ENCODE measurements around the gene MRPL21. TPM values are rescaled to one million over a fixed set of nuclear protein-coding genes. Genes with fewer than 3 reads are reported as not detected.

MRPL21 gene
- total and polyA plus RNA-seq, 2 of the 13 experiments (the other 11 are each of a cell fraction or from before 2014, with no cell fraction given): 61.5 to 100 TPM

DNA sequence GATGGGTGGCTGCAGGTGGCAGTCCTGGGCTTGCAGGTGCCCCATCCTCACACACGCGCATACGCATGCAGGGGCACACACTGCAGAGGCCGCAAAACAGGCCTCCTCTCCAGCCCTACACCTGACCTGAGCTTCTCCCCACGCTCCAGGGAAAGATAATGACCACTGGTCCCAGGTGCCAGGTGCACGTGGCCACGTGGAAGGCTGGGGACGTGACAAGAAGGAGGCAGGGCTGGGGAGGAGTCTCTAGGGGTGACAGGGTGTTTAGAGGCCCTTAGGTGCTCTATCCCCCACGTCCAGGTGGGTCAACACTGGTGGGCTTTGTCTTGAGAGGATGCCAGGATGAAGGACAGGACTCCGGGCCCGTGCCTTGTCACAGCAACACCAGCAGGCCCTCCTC is 38.4 kb downstream of the MRPL21 start (continued):
- TF ChIP-seq, protein P1, sequence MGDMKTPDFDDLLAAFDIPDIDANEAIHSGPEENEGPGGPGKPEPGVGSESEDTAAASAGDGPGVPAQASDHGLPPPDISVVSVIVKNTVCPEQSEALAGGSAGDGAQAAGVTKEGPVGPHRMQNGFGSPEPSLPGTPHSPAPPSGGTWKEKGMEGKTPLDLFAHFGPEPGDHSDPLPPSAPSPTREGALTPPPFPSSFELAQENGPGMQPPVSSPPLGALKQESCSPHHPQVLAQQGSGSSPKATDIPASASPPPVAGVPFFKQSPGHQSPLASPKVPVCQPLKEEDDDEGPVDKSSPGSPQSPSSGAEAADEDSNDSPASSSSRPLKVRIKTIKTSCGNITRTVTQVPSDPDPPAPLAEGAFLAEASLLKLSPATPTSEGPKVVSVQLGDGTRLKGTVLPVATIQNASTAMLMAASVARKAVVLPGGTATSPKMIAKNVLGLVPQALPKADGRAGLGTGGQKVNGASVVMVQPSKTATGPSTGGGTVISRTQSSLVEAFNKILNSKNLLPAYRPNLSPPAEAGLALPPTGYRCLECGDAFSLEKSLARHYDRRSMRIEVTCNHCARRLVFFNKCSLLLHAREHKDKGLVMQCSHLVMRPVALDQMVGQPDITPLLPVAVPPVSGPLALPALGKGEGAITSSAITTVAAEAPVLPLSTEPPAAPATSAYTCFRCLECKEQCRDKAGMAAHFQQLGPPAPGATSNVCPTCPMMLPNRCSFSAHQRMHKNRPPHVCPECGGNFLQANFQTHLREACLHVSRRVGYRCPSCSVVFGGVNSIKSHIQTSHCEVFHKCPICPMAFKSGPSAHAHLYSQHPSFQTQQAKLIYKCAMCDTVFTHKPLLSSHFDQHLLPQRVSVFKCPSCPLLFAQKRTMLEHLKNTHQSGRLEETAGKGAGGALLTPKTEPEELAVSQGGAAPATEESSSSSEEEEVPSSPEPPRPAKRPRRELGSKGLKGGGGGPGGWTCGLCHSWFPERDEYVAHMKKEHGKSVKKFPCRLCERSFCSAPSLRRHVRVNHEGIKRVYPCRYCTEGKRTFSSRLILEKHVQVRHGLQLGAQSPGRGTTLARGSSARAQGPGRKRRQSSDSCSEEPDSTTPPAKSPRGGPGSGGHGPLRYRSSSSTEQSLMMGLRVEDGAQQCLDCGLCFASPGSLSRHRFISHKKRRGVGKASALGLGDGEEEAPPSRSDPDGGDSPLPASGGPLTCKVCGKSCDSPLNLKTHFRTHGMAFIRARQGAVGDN (CRISPR knock-in tag; IDR thresholded peaks at IDR 0.05): peak; percentile 38

DNA sequence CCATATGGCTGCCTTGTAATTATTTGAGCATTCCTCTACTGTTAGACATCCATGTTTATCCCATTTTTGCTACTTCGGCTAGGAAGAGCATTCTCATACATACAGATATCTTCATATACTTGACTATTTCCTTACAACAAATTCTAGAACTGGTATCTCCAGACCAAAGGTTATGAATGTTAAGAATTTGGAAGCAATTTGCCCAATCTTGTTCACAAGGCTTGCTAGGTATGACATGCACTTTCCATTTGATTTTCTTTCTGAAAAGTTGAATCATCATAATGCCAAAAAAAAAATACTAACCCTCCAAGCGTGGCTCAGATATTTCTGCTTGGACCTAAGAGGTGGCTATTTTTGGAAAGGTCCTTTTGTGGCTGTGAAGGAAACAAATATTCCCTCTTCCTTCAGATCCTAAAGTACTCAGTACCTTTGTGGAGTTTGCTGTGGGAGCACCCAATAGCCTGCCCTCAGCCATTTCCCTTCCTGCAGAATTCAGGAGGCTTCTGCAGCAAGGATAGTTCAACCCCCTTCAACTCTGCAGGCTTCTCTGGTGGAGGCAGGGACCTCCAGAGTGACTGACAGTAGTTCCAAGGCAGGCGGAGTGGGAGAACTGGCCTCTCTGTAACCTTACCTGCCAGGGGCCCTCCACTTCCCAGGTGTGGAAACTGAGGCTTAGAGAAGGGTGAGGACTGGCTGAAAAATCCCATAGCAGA is 39.9 kb downstream of the MRPL21 start:
- peaks cover 0 to 17% of the 10 kb centered on the region in 2 experiments; a peak in 2 of 5 replicates for H3K27me3 ChIP-seq (ENCODE audit: control insufficient read depth in 1 of 2, insufficient read depth in 2 of 2, low read length in 2 of 2)
- no peak overlapping the region for H3K4me3 ChIP-seq (replicated peaks in 1 of 3; ENCODE audit: insufficient read depth in 1 of 3, low read depth in 2 of 3, low read length in 3 of 3)
- CTCF ChIA-PET (ENCODE audit: low intra/inter-chr PET ratio, low total read pairs): no interaction called here
- POLR2A ChIA-PET: no interaction called here
- no peaks in the 10 kb centered on the region for H3K79me2 ChIP-seq (ENCODE audit: insufficient read depth, low read length)
- in situ Hi-C loops (cut with HindIII; ENCODE audit: extremely low pct_ligation_motif_present, low pct_unique_long_range_greater_than_20kb): no loop called here
- H2AFZ ChIP-seq (ENCODE audit: low read length): no peak overlapping the region
- H3K36me3 ChIP-seq (replicated peaks in 1 of 2; ENCODE audit: control insufficient read depth in 1 of 2, insufficient read depth in 2 of 2, low read length in 2 of 2): no peaks in the 10 kb centered on the region
- WGBS (ENCODE audit: low lambda C conversion rate): 75% methylated on average over 2 of the region's 3 CpGs
- no peak overlapping the region for H3K4me2 ChIP-seq (ENCODE audit: low read depth, low read length)
- peaks cover 9% of the 10 kb centered on the region for H3K9me3 ChIP-seq (ENCODE audit: low read length)
- no TSS peak for BruUV-seq (replicated peaks)
- no peaks in the 10 kb centered on the region for H4K20me1 ChIP-seq (ENCODE audit: insufficient read depth, low read length)
- no peak overlapping the region for H3K27ac ChIP-seq (ENCODE audit: extremely low read length, insufficient read depth, low read length)
- ATAC-seq: no peak
- intact Hi-C loops (cut with micrococcal nuclease; ENCODE audit: unreplicated experiment): no loop called here
- no peak for FAIRE-seq
- peaks cover 11% of the 10 kb centered on the region for H3K4me1 ChIP-seq (ENCODE audit: insufficient read depth, low read length)
- DNase-seq (ENCODE audit: low spot score): no peak
- H3K9ac ChIP-seq (ENCODE audit: insufficient read depth, low read depth, low read length): no peak overlapping the region
- TF ChIP-seq, protein P2, sequence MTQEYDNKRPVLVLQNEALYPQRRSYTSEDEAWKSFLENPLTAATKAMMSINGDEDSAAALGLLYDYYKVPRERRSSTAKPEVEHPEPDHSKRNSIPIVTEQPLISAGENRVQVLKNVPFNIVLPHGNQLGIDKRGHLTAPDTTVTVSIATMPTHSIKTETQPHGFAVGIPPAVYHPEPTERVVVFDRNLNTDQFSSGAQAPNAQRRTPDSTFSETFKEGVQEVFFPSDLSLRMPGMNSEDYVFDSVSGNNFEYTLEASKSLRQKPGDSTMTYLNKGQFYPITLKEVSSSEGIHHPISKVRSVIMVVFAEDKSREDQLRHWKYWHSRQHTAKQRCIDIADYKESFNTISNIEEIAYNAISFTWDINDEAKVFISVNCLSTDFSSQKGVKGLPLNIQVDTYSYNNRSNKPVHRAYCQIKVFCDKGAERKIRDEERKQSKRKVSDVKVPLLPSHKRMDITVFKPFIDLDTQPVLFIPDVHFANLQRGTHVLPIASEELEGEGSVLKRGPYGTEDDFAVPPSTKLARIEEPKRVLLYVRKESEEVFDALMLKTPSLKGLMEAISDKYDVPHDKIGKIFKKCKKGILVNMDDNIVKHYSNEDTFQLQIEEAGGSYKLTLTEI (CRISPR knock-in tag; conservative IDR thresholded peaks at IDR 0.05): no peak
- TF ChIP-seq CEBPB (IDR thresholded peaks at IDR 0.05; ENCODE audit: borderline replicate concordance, low read depth, low read length): no peak
- TF ChIP-seq MBNL3 (CRISPR knock-in tag; conservative IDR thresholded peaks at IDR 0.05): no peak
- no peak for TF ChIP-seq ZSCAN22 (CRISPR knock-in tag; IDR thresholded peaks at IDR 0.05)
- TF ChIP-seq U2AF2 (IDR thresholded peaks at IDR 0.05; ENCODE audit: low read depth, low read length): no peak
- no peak for TF ChIP-seq SMAD1 (CRISPR knock-in tag; IDR thresholded peaks at IDR 0.05; ENCODE audit: borderline replicate concordance, low read depth)
- TF ChIP-seq, protein P3, sequence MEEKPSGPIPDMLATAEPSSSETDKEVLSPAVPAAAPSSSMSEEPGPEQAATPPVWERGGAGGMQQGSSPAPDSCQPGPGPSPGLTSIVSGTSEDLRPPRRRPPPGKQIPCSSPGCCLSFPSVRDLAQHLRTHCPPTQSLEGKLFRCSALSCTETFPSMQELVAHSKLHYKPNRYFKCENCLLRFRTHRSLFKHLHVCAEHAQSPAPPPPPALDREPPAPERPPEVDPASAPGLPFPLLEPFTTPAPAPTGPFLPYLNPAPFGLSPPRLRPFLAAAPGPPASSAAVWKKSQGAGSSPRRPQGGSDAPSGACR (CRISPR knock-in tag; IDR thresholded peaks at IDR 0.05): no peak
- TF ChIP-seq, protein P4, sequence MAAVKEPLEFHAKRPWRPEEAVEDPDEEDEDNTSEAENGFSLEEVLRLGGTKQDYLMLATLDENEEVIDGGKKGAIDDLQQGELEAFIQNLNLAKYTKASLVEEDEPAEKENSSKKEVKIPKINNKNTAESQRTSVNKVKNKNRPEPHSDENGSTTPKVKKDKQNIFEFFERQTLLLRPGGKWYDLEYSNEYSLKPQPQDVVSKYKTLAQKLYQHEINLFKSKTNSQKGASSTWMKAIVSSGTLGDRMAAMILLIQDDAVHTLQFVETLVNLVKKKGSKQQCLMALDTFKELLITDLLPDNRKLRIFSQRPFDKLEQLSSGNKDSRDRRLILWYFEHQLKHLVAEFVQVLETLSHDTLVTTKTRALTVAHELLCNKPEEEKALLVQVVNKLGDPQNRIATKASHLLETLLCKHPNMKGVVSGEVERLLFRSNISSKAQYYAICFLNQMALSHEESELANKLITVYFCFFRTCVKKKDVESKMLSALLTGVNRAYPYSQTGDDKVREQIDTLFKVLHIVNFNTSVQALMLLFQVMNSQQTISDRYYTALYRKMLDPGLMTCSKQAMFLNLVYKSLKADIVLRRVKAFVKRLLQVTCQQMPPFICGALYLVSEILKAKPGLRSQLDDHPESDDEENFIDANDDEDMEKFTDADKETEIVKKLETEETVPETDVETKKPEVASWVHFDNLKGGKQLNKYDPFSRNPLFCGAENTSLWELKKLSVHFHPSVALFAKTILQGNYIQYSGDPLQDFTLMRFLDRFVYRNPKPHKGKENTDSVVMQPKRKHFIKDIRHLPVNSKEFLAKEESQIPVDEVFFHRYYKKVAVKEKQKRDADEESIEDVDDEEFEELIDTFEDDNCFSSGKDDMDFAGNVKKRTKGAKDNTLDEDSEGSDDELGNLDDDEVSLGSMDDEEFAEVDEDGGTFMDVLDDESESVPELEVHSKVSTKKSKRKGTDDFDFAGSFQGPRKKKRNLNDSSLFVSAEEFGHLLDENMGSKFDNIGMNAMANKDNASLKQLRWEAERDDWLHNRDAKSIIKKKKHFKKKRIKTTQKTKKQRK (IDR thresholded peaks at IDR 0.05; ENCODE audit: low read length): no peak
- TF ChIP-seq NR2F2 (IDR thresholded peaks at IDR 0.05; ENCODE audit: borderline replicate concordance, low read depth): no peak
- no peak for TF ChIP-seq FOSL2 (CRISPR knock-in tag; IDR thresholded peaks at IDR 0.05)
- no peak for TF ChIP-seq SNAPC2 (CRISPR knock-in tag; IDR thresholded peaks at IDR 0.05)

Measured in HepG2 (cell line).